H9 (cell line): ENCODE results near the gene CTDSPL. TPM values are rescaled to one million over a fixed set of nuclear protein-coding genes. Genes with fewer than 3 reads are reported as not detected.

Experiments used
- DNase-seq: peaks from one replicate; pipeline ENCODE4 v3.0.0-alpha.2; 2017
- H2AFZ ChIP-seq: one replicate; pipeline ENCODE4 v1.6.1; 2013; ENCODE audit warnings: mild to moderate bottlenecking, low read length, control low read depth, moderate library complexity
- H2AK5ac ChIP-seq: 2 replicates; pipeline ENCODE4 v1.6.1; 2013; ENCODE audit warnings: low read length, control low read depth, mixed read lengths; ENCODE audit not compliant: insufficient read length
- H2BK120ac ChIP-seq: one replicate; pipeline ENCODE4 v1.6.1; 2013; ENCODE audit warnings: low read depth, mild to moderate bottlenecking, low read length, control low read depth, inconsistent platforms; ENCODE audit not compliant: poor library complexity, severe bottlenecking
- H2BK12ac ChIP-seq: 2 replicates; pipeline ENCODE4 v1.6.1; 2013; ENCODE audit warnings: low read length, control low read depth, mixed read lengths, low read depth; ENCODE audit not compliant: insufficient read length
- H2BK15ac ChIP-seq: 2 replicates; pipeline ENCODE4 v1.6.1; 2013; ENCODE audit warnings: low read depth, low read length, control low read depth
- H2BK20ac ChIP-seq: one replicate; pipeline ENCODE4 v1.6.1; 2013; ENCODE audit warnings: low read depth, mild to moderate bottlenecking, low read length, control low read depth, inconsistent platforms; ENCODE audit not compliant: poor library complexity, severe bottlenecking
- H2BK5ac ChIP-seq: 2 replicates; pipeline ENCODE4 v1.6.1; 2013; ENCODE audit warnings: low read length, control low read depth, mixed read lengths; ENCODE audit not compliant: insufficient read length
- H3K14ac ChIP-seq: 2 replicates; pipeline ENCODE4 v1.6.1; 2013; ENCODE audit warnings: low read length, control low read depth; ENCODE audit not compliant: insufficient read depth
- H3K18ac ChIP-seq: 2 replicates; pipeline ENCODE4 v1.6.1; 2013; ENCODE audit warnings: low read depth, mild to moderate bottlenecking, mixed read lengths, low read length, control low read depth; ENCODE audit not compliant: insufficient read length
- H3K23ac ChIP-seq: 2 replicates; pipeline ENCODE4 v1.6.1; 2013; ENCODE audit warnings: low read length, control low read depth, mixed read lengths, low read depth; ENCODE audit not compliant: insufficient read length
- H3K23me2 ChIP-seq: 2 replicates; pipeline ENCODE4 v1.6.1; 2013; ENCODE audit warnings: low read depth, mild to moderate bottlenecking, mixed read lengths, low read length, control low read depth; ENCODE audit not compliant: insufficient read length, poor library complexity, severe bottlenecking
- H3K27ac ChIP-seq: 2 replicates; pipeline ENCODE4 v1.5.1; 2013; ENCODE audit warnings: low read length, control low read depth, mixed read lengths, low read depth; ENCODE audit not compliant: insufficient read length
- H3K27me3 ChIP-seq: 2 replicates; pipeline ENCODE4 v1.6.1; 2013; ENCODE audit warnings: low read length, control low read depth, inconsistent platforms; ENCODE audit not compliant: insufficient read depth
- H3K4ac ChIP-seq: 2 replicates; pipeline ENCODE4 v1.6.1; 2013; ENCODE audit warnings: low read depth, mild to moderate bottlenecking, control low read depth, inconsistent platforms, low read length, moderate library complexity
- H3K4me1 ChIP-seq: 2 replicates; pipeline ENCODE4 v1.6.1; 2013; ENCODE audit warnings: low read length, control low read depth, inconsistent platforms; ENCODE audit not compliant: insufficient read depth
- H3K4me2 ChIP-seq: 2 replicates; pipeline ENCODE4 v1.6.1; 2013; ENCODE audit warnings: low read length, control low read depth, mixed read lengths; ENCODE audit not compliant: insufficient read length, insufficient read depth
- H3K56ac ChIP-seq: 2 replicates; pipeline ENCODE4 v1.6.1; 2013; ENCODE audit warnings: low read depth, mild to moderate bottlenecking, mixed read lengths, low read length, control low read depth; ENCODE audit not compliant: insufficient read length
- H3K79me1 ChIP-seq: 2 replicates; pipeline ENCODE4 v1.6.1; 2013; ENCODE audit warnings: low read depth, mild to moderate bottlenecking, moderate library complexity, low read length, control low read depth, inconsistent platforms; ENCODE audit not compliant: insufficient read depth, poor library complexity, severe bottlenecking
- H3K79me2 ChIP-seq: 2 replicates; pipeline ENCODE4 v1.6.1; 2013; ENCODE audit warnings: low read length, control low read depth, inconsistent platforms; ENCODE audit not compliant: insufficient read depth
- H3K9ac ChIP-seq: 2 replicates; pipeline ENCODE4 v1.6.1; 2013; ENCODE audit warnings: low read length, control low read depth, mixed read lengths; ENCODE audit not compliant: insufficient read length; ENCODE audit errors: extremely low read depth
- H3K9me3 ChIP-seq: one replicate; pipeline ENCODE4 v1.6.1; 2013; ENCODE audit warnings: low read depth, low read length, inconsistent platforms; ENCODE audit not compliant: control insufficient read depth
- H3T11ph ChIP-seq: one replicate; pipeline ENCODE4 v1.6.1; 2013; ENCODE audit warnings: mild to moderate bottlenecking, low read length, control low read depth, inconsistent platforms
- H4K20me1 ChIP-seq: one replicate; pipeline ENCODE4 v1.6.1; 2013; ENCODE audit not compliant: control insufficient read depth, insufficient read length, insufficient read depth
- H4K5ac ChIP-seq: 2 replicates; pipeline ENCODE4 v1.6.1; 2013; ENCODE audit warnings: low read depth, mild to moderate bottlenecking, mixed read lengths, low read length, control low read depth; ENCODE audit not compliant: insufficient read length
- H4K8ac ChIP-seq: replicated peaks from 2 replicates; pipeline ENCODE4 v1.6.1; 2013; ENCODE audit warnings: low read length, control low read depth, mixed read lengths, low read depth; ENCODE audit not compliant: insufficient read length
- H4K91ac ChIP-seq: 2 replicates; pipeline ENCODE4 v1.6.1; 2013; ENCODE audit warnings: low read depth, mild to moderate bottlenecking, moderate library complexity, mixed read lengths, low read length, control low read depth; ENCODE audit not compliant: insufficient read length
- H3K27ac Mint-ChIP-seq, 3 experiments: 2 replicates in 2 of 3; 3 replicates in 1 of 3; pipeline ENCODE4 v1.8.0; 2020 to 2021; ENCODE audit warnings: mixed read lengths in 3 of 3, mild to moderate bottlenecking in 1 of 3, moderate library complexity in 1 of 3
- H3K27me3 Mint-ChIP-seq: 2 replicates; pipeline ENCODE4 v1.8.0; 2021; ENCODE audit warnings: low read depth, mild to moderate bottlenecking, moderate library complexity, mixed read lengths
- H3K36me3 Mint-ChIP-seq, 3 experiments: 2 replicates in 2 of 3; 3 replicates in 1 of 3; pipeline ENCODE4 v1.8.0; 2020 to 2021; ENCODE audit warnings: low read depth in 3 of 3, mixed read lengths in 3 of 3; ENCODE audit not compliant: insufficient read depth in 1 of 3
- H3K4me1 Mint-ChIP-seq, 2 experiments: 2 replicates each; pipeline ENCODE4 v1.8.0; 2020; ENCODE audit warnings: mixed read lengths in 2 of 2
- H3K4me3 Mint-ChIP-seq, 2 experiments: 2 replicates in 1 of 2; 3 replicates in 1 of 2; pipeline ENCODE4 v1.8.0; 2020 to 2021; ENCODE audit warnings: mild to moderate bottlenecking in 2 of 2, mixed read lengths in 2 of 2, moderate library complexity in 1 of 2
- H3K9me3 Mint-ChIP-seq, 2 experiments: 2 replicates in 1 of 2; 3 replicates in 1 of 2; pipeline ENCODE4 v1.8.0; 2020; ENCODE audit warnings: mild to moderate bottlenecking in 2 of 2, mixed read lengths in 2 of 2, moderate library complexity in 1 of 2
- CTCF ChIP-seq: fragments of 200-600 bp; sonication (generic); conservative IDR thresholded peaks from 3 replicates; pipeline ENCODE4 v1.8.0; 2021; ENCODE audit warnings: antibody characterized with exemption, mild to moderate bottlenecking
- WGBS: extraction: QIAGEN DNeasy Blood & Tissue Kit; methylation state at CpG from one replicate; pipeline ENCODE4 v1.1.7; 2013; ENCODE audit warnings: missing lambda C conversion rate, low lambda C conversion rate, mixed read lengths; ENCODE audit not compliant: insufficient read length; ENCODE audit errors: extremely low coverage; 5-methylcytosine and 5-hydroxymethylcytosine counted together
- total RNA-seq: library from RNA; stranded (reverse); gene quantifications from 2 replicates; pipeline ENCODE4 v1.2.1, GENCODE V29; 2021

Gene CTDSPL
- total RNA-seq, 1 experiment from 2014 or later = 20.8 TPM

DNA sequence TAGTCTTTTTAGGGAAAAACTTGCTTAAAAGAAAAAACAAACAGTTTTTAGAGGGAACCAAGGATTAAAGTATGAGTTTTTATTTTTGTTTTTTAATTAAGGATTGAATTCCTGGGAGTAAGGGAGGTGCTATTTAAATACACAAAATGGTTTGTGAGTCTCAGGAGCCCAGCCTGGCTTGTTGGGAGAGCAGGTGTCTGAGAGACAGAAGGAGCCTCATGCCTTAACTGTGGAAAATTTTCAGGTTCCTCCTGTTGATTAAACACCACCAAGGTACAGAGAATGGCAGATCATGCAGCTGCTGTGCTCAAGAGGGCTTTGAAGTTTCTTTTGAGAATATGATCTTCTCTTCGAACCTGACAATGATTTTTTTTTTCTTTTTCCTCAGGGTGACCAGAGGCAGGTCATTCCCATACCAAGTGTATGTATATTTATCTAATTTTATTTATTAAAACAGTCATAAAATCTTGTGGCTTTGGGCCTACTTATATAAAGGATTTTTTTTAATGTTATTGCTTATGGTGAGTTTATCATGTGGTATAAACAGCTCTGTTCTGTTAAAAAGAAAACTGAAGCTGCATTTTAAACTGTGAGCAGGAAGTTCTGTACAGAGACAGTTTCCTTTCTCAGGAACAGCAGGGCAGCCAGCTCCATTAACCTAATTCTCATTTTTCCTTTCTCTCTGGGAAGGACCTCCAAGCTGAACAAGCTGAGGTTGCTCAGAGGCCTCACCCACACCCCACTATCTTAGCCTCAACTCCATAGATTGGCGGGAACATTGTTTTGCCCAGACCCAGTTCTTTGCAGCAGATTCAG lies 95.3 kb downstream of the CTDSPL start:
- no peak overlapping the region for H3K4me2 ChIP-seq
- H2AK5ac ChIP-seq = no peak overlapping the region
- no peak overlapping the region for H4K5ac ChIP-seq
- DNase-seq = no peak
- H2BK12ac ChIP-seq = no peak overlapping the region
- TF ChIP-seq CTCF = no peak
- Mint-ChIP-seq H3K27ac (peak overlapping the region; percentile 68 to 83 (median 74)), H3K27me3 (no peaks in the 10 kb centered on the region), H3K4me1 (peaks cover 25 to 26% of the 10 kb centered on the region in 2 experiments), H3K36me3 (peaks cover 0 to 4% (median 4%) of the 10 kb centered on the region in 3 experiments; a peak in 4 of 7 replicates), H3K9me3 (no peaks in the 10 kb centered on the region), H3K4me3 (no peak overlapping the region)
- no peak overlapping the region for H3K4ac ChIP-seq
- H2BK15ac ChIP-seq = no peak overlapping the region
- no peak overlapping the region; the same call in 1 of the 2 replicates for H3K14ac ChIP-seq
- H4K20me1 ChIP-seq = no peaks in the 10 kb centered on the region
- WGBS = no CpG with 5 or more reads among the region's 2 CpGs
- no peaks in the 10 kb centered on the region for H3K79me1 ChIP-seq
- no peaks in the 10 kb centered on the region for H3K9me3 ChIP-seq
- H3K27me3 ChIP-seq = no peaks in the 10 kb centered on the region
- H3K56ac ChIP-seq = no peak overlapping the region
- H3K27ac ChIP-seq = no peak overlapping the region
- peaks cover 13% of the 10 kb centered on the region for H3K4me1 ChIP-seq
- no peak overlapping the region for H2BK5ac ChIP-seq
- H3K9ac ChIP-seq = no peak overlapping the region
- H2BK20ac ChIP-seq = no peak overlapping the region
- no peak overlapping the region for H4K8ac ChIP-seq
- no peak overlapping the region for H4K91ac ChIP-seq
- H3K23ac ChIP-seq = no peak overlapping the region
- no peaks in the 10 kb centered on the region for H3K79me2 ChIP-seq
- no peak overlapping the region for H3K18ac ChIP-seq
- no peak overlapping the region for H2AFZ ChIP-seq
- H2BK120ac ChIP-seq = no peak overlapping the region
- H3K23me2 ChIP-seq = no peaks in the 10 kb centered on the region
- no peak overlapping the region for H3T11ph ChIP-seq
